Measurements from ENCODE around the gene CTNNA3.

The CTNNA3 gene

DNA sequence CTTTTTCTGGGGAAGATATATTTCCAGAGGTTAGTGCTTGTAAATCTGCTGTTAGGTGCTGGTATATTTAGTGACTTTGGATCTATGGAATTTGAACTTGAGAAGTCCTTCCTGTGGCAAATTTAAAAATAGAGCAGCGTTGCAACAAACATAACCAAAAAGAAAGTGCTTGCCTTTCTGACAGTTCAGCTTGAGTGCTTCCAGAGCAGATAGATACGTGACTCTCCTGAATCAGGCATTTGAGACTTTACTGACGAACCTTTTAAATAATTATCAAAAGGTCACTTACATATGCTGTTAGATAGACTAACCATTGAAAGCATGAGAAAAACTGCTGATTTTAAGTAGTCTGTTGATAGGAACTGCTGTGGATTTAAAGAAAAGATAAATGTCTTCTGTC lies 1157.6 kb downstream of the CTNNA3 start:
- H3K9ac ChIP-seq = peak overlapping the region; percentile 22; the same call in 1 of the 2 replicates
- no peak for TF ChIP-seq Cebpa-rat (IDR thresholded peaks at IDR 0.05)
- peaks cover 18% of the 10 kb centered on the region for H3K4me1 ChIP-seq
- H3K36me3 ChIP-seq = no peaks in the 10 kb centered on the region
- peak overlapping the region; percentile 62 for H3K4me2 ChIP-seq
- H3K27me3 ChIP-seq = no peaks in the 10 kb centered on the region
- H3K27ac ChIP-seq = no peak overlapping the region
- no peaks in the 10 kb centered on the region for H3K9me3 ChIP-seq
- no peak overlapping the region for H3K4me3 ChIP-seq
- H4K20me1 ChIP-seq = no peaks in the 10 kb centered on the region

DNA sequence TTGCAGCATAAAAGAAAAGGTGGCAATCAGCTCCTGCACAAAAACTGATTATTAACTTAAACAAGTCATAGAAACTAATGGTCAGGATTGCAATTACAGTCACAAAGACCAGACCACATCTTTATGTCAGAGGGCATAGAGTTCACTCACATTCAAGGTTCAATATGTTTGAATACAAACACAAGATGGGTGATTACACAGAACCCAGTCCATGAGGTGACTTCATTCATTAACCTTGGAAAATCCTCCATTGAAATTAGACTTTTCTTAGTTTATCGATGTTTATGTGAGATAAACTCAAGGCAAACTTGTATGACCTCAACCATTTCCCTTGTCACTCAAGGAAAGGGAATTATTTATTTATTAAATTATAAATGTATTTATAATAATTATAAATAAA lies 1158.8 kb downstream of the CTNNA3 start:
- Histone ChIP-seq H3K9ac (no peak overlapping the region), H4K20me1 (no peaks in the 10 kb centered on the region), H3K4me2 (no peak overlapping the region), H3K4me1 (peaks cover 18% of the 10 kb centered on the region), H3K9me3 (no peaks in the 10 kb centered on the region), H3K4me3 (no peak overlapping the region), H3K27ac (no peak overlapping the region), H3K36me3 (no peaks in the 10 kb centered on the region), H3K27me3 (no peaks in the 10 kb centered on the region)
- no peak for TF ChIP-seq Cebpa-rat (IDR thresholded peaks at IDR 0.05)

DNA sequence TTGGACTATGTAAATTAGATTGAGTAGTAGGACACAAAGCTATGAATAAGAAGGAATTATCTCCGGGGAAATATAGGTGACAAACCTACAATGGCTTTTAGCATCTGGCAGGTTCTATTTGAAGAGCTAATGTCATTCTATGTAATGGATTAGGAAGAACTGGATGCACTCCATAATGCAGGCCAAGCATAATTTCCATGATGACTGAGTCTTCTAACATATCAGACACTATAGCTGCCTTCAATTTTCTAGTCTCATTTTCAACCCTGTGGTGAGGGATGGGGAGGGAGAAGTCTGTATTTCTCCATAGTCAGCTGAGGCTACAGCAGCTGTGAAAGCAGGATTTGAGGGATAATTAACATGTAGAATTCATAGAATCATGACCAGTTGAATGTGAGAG lies 1160.6 kb downstream of the CTNNA3 start:
- Histone ChIP-seq H3K4me1 (peaks cover 18% of the 10 kb centered on the region), H3K9ac (no peak overlapping the region), H4K20me1 (no peaks in the 10 kb centered on the region), H3K4me3 (no peak overlapping the region), H3K4me2 (no peak overlapping the region), H3K27ac (no peak overlapping the region), H3K36me3 (no peaks in the 10 kb centered on the region), H3K9me3 (no peaks in the 10 kb centered on the region), H3K27me3 (no peaks in the 10 kb centered on the region)
- no peak for TF ChIP-seq Cebpa-rat (IDR thresholded peaks at IDR 0.05)

- Histone ChIP-seq H3K4me3 (no peak overlapping the region), H3K36me3 (no peaks in the 10 kb centered on the region), H3K27ac (no peak overlapping the region), H3K4me2 (no peak overlapping the region), H4K20me1 (no peaks in the 10 kb centered on the region), H3K9ac (no peak overlapping the region), H3K9me3 (no peaks in the 10 kb centered on the region), H3K4me1 (peaks cover 18% of the 10 kb centered on the region), H3K27me3 (no peaks in the 10 kb centered on the region)
- no peak for TF ChIP-seq Cebpa-rat (IDR thresholded peaks at IDR 0.05)
These were observed 1161.1 kb downstream of the CTNNA3 start for GRCh38 chr10:66534866-66535265.

DNA sequence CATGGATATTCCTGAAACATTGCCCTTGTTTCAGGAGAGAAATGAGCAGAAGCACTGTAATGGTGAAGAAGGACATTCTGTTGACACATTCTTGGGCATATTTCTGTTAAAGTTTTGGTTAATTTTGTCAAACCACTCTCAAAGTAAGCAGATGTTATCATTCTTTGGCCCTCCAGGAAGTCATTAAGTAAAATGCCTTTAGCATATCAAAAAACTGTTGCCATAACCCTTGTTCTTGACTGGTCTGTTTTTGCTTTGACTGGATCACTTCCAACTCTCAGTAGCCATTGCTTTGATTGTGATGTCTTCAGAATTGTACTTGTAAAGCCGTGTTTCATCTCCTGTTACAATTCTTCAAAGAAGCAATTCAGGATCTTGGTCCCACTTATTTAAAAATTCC lies 1174.5 kb downstream of the CTNNA3 start:
- Histone ChIP-seq H4K20me1 (no peaks in the 10 kb centered on the region), H3K27ac (no peak overlapping the region), H3K4me2 (no peak overlapping the region), H3K9me3 (no peaks in the 10 kb centered on the region), H3K4me3 (no peak overlapping the region), H3K9ac (no peak overlapping the region), H3K27me3 (no peaks in the 10 kb centered on the region), H3K36me3 (no peaks in the 10 kb centered on the region), H3K4me1 (no peaks in the 10 kb centered on the region)
- no peak for TF ChIP-seq Cebpa-rat (IDR thresholded peaks at IDR 0.05)

DNA sequence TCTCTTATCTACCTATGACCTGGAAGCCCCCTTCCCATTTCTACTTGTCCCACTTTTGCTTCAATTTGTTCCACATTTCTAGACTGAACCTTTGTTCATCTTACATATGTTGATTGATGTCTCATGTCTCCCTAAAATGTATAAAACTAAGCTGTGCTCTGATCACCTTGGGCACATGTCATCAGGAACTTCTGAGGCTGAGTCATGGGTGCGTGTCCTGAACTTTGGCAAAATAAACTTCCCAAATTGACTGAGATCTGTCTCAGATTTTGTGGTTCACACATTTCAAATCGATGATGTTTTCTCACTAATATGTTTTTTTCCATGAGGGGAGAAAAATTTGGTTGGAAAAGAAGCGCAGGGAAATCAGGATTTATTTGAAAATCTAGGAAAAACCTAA lies 1176.4 kb downstream of the CTNNA3 start:
- no peaks in the 10 kb centered on the region for H4K20me1 ChIP-seq
- TF ChIP-seq Cebpa-rat (IDR thresholded peaks at IDR 0.05) = no peak

DNA sequence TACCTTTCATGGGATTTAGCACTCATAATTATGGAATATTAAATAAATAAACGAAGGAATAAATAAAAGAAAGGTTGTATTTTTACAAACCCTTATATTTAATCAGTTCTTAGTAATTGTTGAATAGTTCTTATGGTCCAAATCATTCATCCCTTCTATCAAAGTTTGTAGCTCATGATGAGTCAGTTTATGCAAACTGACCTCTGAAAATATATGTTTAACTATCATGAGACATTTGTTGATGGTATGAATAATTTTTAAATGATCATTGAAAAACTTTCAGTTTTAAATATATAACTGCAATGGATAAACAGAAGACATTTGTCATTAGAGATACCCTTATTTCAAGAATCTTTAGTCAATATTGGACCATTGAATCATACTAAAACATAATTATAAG lies 1181.3 kb downstream of the CTNNA3 start:
- Histone ChIP-seq H3K36me3 (no peaks in the 10 kb centered on the region), H3K27me3 (no peaks in the 10 kb centered on the region), H3K27ac (no peak overlapping the region), H3K4me3 (no peak overlapping the region), H3K9me3 (no peaks in the 10 kb centered on the region), H3K9ac (no peak overlapping the region), H4K20me1 (no peaks in the 10 kb centered on the region), H3K4me2 (no peak overlapping the region), H3K4me1 (no peaks in the 10 kb centered on the region)
- TF ChIP-seq Cebpa-rat (IDR thresholded peaks at IDR 0.05) = no peak

More for the DNA sequence above, 1176.4 kb downstream of the CTNNA3 start:
- Histone ChIP-seq H3K27me3 (no peaks in the 10 kb centered on the region), H3K9me3 (no peaks in the 10 kb centered on the region), H3K4me3 (no peak overlapping the region), H3K9ac (no peak overlapping the region), H3K4me2 (no peak overlapping the region), H3K4me1 (no peaks in the 10 kb centered on the region), H3K36me3 (no peaks in the 10 kb centered on the region), H3K27ac (no peak overlapping the region)

- Histone ChIP-seq H3K9me3 (no peaks in the 10 kb centered on the region), H3K4me3 (no peak overlapping the region), H3K9ac (no peak overlapping the region), H4K20me1 (no peaks in the 10 kb centered on the region), H3K4me2 (no peak overlapping the region), H3K4me1 (no peaks in the 10 kb centered on the region), H3K27me3 (no peaks in the 10 kb centered on the region), H3K36me3 (no peaks in the 10 kb centered on the region), H3K27ac (no peak overlapping the region)
- no peak for TF ChIP-seq Cebpa-rat (IDR thresholded peaks at IDR 0.05)
These were observed 1182.5 kb downstream of the CTNNA3 start for GRCh38 chr10:66513504-66513903.

- Histone ChIP-seq H3K4me3 (no peak overlapping the region), H3K27ac (no peak overlapping the region), H4K20me1 (no peaks in the 10 kb centered on the region), H3K9ac (no peak overlapping the region), H3K36me3 (no peaks in the 10 kb centered on the region), H3K27me3 (no peaks in the 10 kb centered on the region), H3K4me2 (no peak overlapping the region), H3K4me1 (no peaks in the 10 kb centered on the region), H3K9me3 (no peaks in the 10 kb centered on the region)
- no peak for TF ChIP-seq Cebpa-rat (IDR thresholded peaks at IDR 0.05)
These were observed 1190.9 kb downstream of the CTNNA3 start for GRCh38 chr10:66505003-66505657.

- no peak overlapping the region for H3K9ac ChIP-seq
- H3K4me3 ChIP-seq = no peak overlapping the region
- no peaks in the 10 kb centered on the region for H4K20me1 ChIP-seq
- no peak overlapping the region for H3K27ac ChIP-seq
- H3K9me3 ChIP-seq = no peaks in the 10 kb centered on the region
- H3K36me3 ChIP-seq = no peaks in the 10 kb centered on the region
- no peak for TF ChIP-seq Cebpa-rat (IDR thresholded peaks at IDR 0.05)
- H3K27me3 ChIP-seq = no peaks in the 10 kb centered on the region
- no peaks in the 10 kb centered on the region for H3K4me1 ChIP-seq
- H3K4me2 ChIP-seq = no peak overlapping the region
These were observed 1194.6 kb downstream of the CTNNA3 start for GRCh38 chr10:66501356-66501755.

GRCh38 chr10:66483966-66484365 lies 1212.0 kb downstream of the CTNNA3 start:
- no peaks in the 10 kb centered on the region for H3K4me1 ChIP-seq
- H3K36me3 ChIP-seq = no peaks in the 10 kb centered on the region
- no peak overlapping the region for H3K27ac ChIP-seq
- H3K9ac ChIP-seq = no peak overlapping the region
- H4K20me1 ChIP-seq = no peaks in the 10 kb centered on the region
- H3K4me2 ChIP-seq = no peak overlapping the region
- no peak for TF ChIP-seq Cebpa-rat (IDR thresholded peaks at IDR 0.05)
- no peaks in the 10 kb centered on the region for H3K27me3 ChIP-seq
- no peak overlapping the region for H3K4me3 ChIP-seq
- no peaks in the 10 kb centered on the region for H3K9me3 ChIP-seq

Measured in BLaER1 (cell line).